Caco-2 (cell line): ENCODE results near the gene COG6. TPM values are rescaled to one million over a fixed set of nuclear protein-coding genes. Genes with fewer than 3 reads are reported as not detected.

Source experiments
- BruUV-seq: library from RNA; stranded (reverse); fragments of 400-500 nt; replicated peaks from 2 replicates; lab custom pipeline; 2021; lab: Mats Ljungman, UMichigan
- CTCF ChIA-PET: fragments of 300-600 bp; sonication (Branson Sonifier 250); formaldehyde crosslinking; loops from one replicate; lab custom pipeline; 2022; ENCODE audit warnings: antibody characterized with exemption; lab: Charles Lee
- POLR2A ChIA-PET: fragments of 300-600 bp; sonication (Branson Sonifier 250); formaldehyde crosslinking; loops from one replicate; lab custom pipeline; 2022; ENCODE audit warnings: antibody characterized with exemption; lab: Charles Lee
- DNase-seq, 2 experiments: peaks; one replicate each; pipeline versions ENCODE4 v3.0.0 to v3.0.0-alpha.2; 2020 to 2022
- H3K27me3 ChIP-seq: replicated peaks from 2 replicates; pipeline ENCODE4 v1.6.0; 2011; ENCODE audit warnings: low read length; ENCODE audit not compliant: control insufficient read depth, insufficient read depth
- H3K36me3 ChIP-seq: 2 replicates; pipeline ENCODE4 v1.5.1; 2011; ENCODE audit warnings: low read length; ENCODE audit not compliant: control insufficient read depth, insufficient read depth
- H3K4me1 ChIP-seq: fragments of 250-450 bp; sonication (Bioruptor Pico); 2 replicates; pipeline ENCODE4 v1.5.1; 2020; ENCODE audit warnings: mild to moderate bottlenecking
- H3K4me3 ChIP-seq: 2 replicates; pipeline ENCODE4 v1.5.1; 2011; ENCODE audit warnings: low read depth, mild to moderate bottlenecking, control low read depth, low read length
- H3K9me3 ChIP-seq: fragments of 250-450 bp; sonication (Bioruptor Pico); 2 replicates; pipeline ENCODE4 v1.5.1; 2020; ENCODE audit warnings: mild to moderate bottlenecking, moderate library complexity
- H3K27ac Mint-ChIP-seq: one replicate; pipeline ENCODE4 v1.8.0; 2022; ENCODE audit warnings: mixed read lengths; ENCODE audit not compliant: unreplicated experiment
- H3K27me3 Mint-ChIP-seq: one replicate; pipeline ENCODE4 v1.8.0; 2022; ENCODE audit warnings: mixed read lengths; ENCODE audit not compliant: insufficient read depth, unreplicated experiment
- H3K36me3 Mint-ChIP-seq: one replicate; pipeline ENCODE4 v1.8.0; 2022; ENCODE audit warnings: mild to moderate bottlenecking, mixed read lengths; ENCODE audit not compliant: insufficient read depth, unreplicated experiment
- H3K4me1 Mint-ChIP-seq: one replicate; pipeline ENCODE4 v1.8.0; 2022; ENCODE audit warnings: low read depth, mixed read lengths; ENCODE audit not compliant: unreplicated experiment
- H3K4me3 Mint-ChIP-seq: one replicate; pipeline ENCODE4 v1.8.0; 2022; ENCODE audit warnings: mild to moderate bottlenecking, moderate library complexity, mixed read lengths; ENCODE audit not compliant: unreplicated experiment
- H3K9me3 Mint-ChIP-seq: one replicate; pipeline ENCODE4 v1.8.0; 2022; ENCODE audit warnings: mixed read lengths; ENCODE audit not compliant: unreplicated experiment
- CTCF ChIP-seq, 2 experiments: fragments of 200-600 bp in 1 of 2; IDR thresholded peaks; 1 replicate in 1 of 2; 2 replicates in 1 of 2; pipeline versions ENCODE4 v1.5.1 to v1.8.0; 2011 to 2022; ENCODE audit warnings: antibody characterized with exemption in 1 of 2, control low read depth in 1 of 2, inconsistent platforms in 1 of 2, low read depth in 1 of 2, low read length in 1 of 2, mild to moderate bottlenecking in 1 of 2, moderate library complexity in 1 of 2; ENCODE audit not compliant: insufficient read depth in 1 of 2, severe bottlenecking in 1 of 2, unreplicated experiment in 1 of 2
- intact Hi-C: fragments of 100-400 bp; cut with micrococcal nuclease; formaldehyde crosslinking; loops from one replicate; pipeline ENCODE4 v1.10.0; 2022; ENCODE audit not compliant: unreplicated experiment
- total RNA-seq: library from RNA; stranded (reverse); gene quantifications from 2 replicates; pipeline ENCODE4 v1.2.3, GENCODE V29; 2022

COG6 gene
- total RNA-seq, 1 experiment from 2014 or later, result 63.6 TPM

GRCh38 chr13:39676315-39676876 lies 20.9 kb downstream of the COG6 start:
- H3K9me3 ChIP-seq, result no peaks in the 10 kb centered on the region; the same call in 1 of the 2 replicates
- peaks cover 14% of the 10 kb centered on the region; the same call in 1 of the 2 replicates for H3K4me1 ChIP-seq
- no TSS peak for BruUV-seq
- Mint-ChIP-seq H3K36me3 (peaks cover 23% of the 10 kb centered on the region), H3K4me1 (peaks cover 8% of the 10 kb centered on the region), H3K27me3 (no peaks in the 10 kb centered on the region), H3K9me3 (peaks cover 11% of the 10 kb centered on the region), H3K27ac (no peak overlapping the region), H3K4me3 (no peak overlapping the region)
- no peak overlapping the region for H3K4me3 ChIP-seq
- peak in 1 of 2 experiments; percentile 29 for DNase-seq
- intact Hi-C loops, result loop anchor here (1.0 kb wide), 2 partner anchors 60 to 531 kb away; no protein-coding TSS in a partner anchor
- H3K36me3 ChIP-seq, result peaks cover 3% of the 10 kb centered on the region
- peak; percentile 38 to 44 for TF ChIP-seq CTCF (IDR thresholded peaks at IDR 0.05; ENCODE audit: insufficient read depth in 1 of 2, low read depth in 1 of 2, low read length in 1 of 2, severe bottlenecking in 1 of 2, unreplicated experiment in 1 of 2)
- POLR2A ChIA-PET, result no interaction called here
- CTCF ChIA-PET, result no interaction called here
- H3K27me3 ChIP-seq, result no peaks in the 10 kb centered on the region

- H3K9me3 Mint-ChIP-seq, result peaks cover 13% of the 10 kb centered on the region
- H3K27ac Mint-ChIP-seq, result no peak overlapping the region
- peaks cover 24% of the 10 kb centered on the region for H3K36me3 Mint-ChIP-seq
- intact Hi-C loops, result loop anchor here (10.0 kb wide), 1 partner anchor 122 kb away; no protein-coding TSS in a partner anchor
- TF ChIP-seq CTCF (IDR thresholded peaks at IDR 0.05; ENCODE audit: insufficient read depth in 1 of 2, low read depth in 1 of 2, low read length in 1 of 2, severe bottlenecking in 1 of 2, unreplicated experiment in 1 of 2), result no peak
- no peaks in the 10 kb centered on the region for H3K27me3 Mint-ChIP-seq
- no peak overlapping the region for H3K4me3 Mint-ChIP-seq
- H3K27me3 ChIP-seq, result no peaks in the 10 kb centered on the region
- H3K9me3 ChIP-seq, result no peaks in the 10 kb centered on the region; the same call in 1 of the 2 replicates
- peaks cover 9% of the 10 kb centered on the region for H3K4me1 Mint-ChIP-seq
- H3K4me3 ChIP-seq, result no peak overlapping the region
- BruUV-seq, result no TSS peak
- H3K36me3 ChIP-seq, result peaks cover 3% of the 10 kb centered on the region
- ChIA-PET POLR2A (no interaction called here), CTCF (no interaction called here)
- no peak for DNase-seq
- H3K4me1 ChIP-seq, result peaks cover 9% of the 10 kb centered on the region; the same call in 1 of the 2 replicates
These were observed 26.8 kb downstream of the COG6 start for GRCh38 chr13:39682310-39682709.

- Histone ChIP-seq H3K4me3 (no peak overlapping the region), H3K9me3 (no peaks in the 10 kb centered on the region; the same call in 1 of the 2 replicates), H3K36me3 (peaks cover 3% of the 10 kb centered on the region), H3K4me1 (peaks cover 9% of the 10 kb centered on the region; the same call in 1 of the 2 replicates), H3K27me3 (no peaks in the 10 kb centered on the region)
- ChIA-PET CTCF (no interaction called here), POLR2A (no interaction called here)
- H3K4me3 Mint-ChIP-seq, result no peak overlapping the region
- H3K9me3 Mint-ChIP-seq, result peaks cover 13% of the 10 kb centered on the region
- DNase-seq, result no peak
- no peak overlapping the region for H3K27ac Mint-ChIP-seq
- no peak for TF ChIP-seq CTCF (IDR thresholded peaks at IDR 0.05; ENCODE audit: insufficient read depth in 1 of 2, low read depth in 1 of 2, low read length in 1 of 2, severe bottlenecking in 1 of 2, unreplicated experiment in 1 of 2)
- intact Hi-C loops, result loop anchor here (10.0 kb wide), 1 partner anchor 122 kb away; no protein-coding TSS in a partner anchor
- no TSS peak for BruUV-seq
- H3K27me3 Mint-ChIP-seq, result no peaks in the 10 kb centered on the region
- H3K4me1 Mint-ChIP-seq, result peaks cover 9% of the 10 kb centered on the region
- peaks cover 22% of the 10 kb centered on the region for H3K36me3 Mint-ChIP-seq
These were observed 27.3 kb downstream of the COG6 start for GRCh38 chr13:39682788-39683187.
